Measurements from ENCODE around the gene HID1. TPM values are rescaled to one million over a fixed set of nuclear protein-coding genes. Genes with fewer than 3 reads are reported as not detected.
"Not testable (repeated sequence)": the region's sequence is repeated elsewhere in the genome, so short reads cannot be mapped to it uniquely, and the experiment has no call there.

The HID1 gene
- total and polyA plus RNA-seq, 8 donors: 32.1 to 75.8 (median 61.7) TPM

DNA sequence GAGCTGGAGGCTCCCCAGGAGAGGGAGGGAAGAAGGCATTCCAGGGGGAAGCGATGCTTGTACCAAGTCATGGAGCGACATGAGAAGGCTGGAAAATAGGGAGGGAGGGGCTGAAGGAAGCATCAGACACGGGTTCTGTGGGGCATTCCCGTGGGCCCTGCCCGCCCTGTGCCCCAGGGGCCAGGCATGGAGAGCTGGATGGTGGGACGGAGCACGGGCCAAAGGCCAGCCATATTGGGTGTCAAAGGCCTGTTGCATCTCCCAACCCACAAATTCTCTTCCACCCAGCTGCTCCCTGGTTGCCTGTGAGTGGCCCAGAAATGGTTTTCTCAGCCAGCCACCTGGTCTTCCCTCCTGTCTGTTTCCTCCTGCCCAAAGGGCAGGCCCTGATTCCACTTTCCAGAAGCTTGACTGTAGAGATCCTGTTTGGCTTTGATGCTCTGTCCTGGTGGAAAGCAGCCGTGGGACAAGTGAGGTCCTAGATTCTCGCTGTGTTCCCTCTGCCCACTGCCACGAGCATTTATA is 18.1 kb upstream of the HID1 start:
- no peak for ATAC-seq
- H3K9me3 ChIP-seq: no peaks in the 10 kb centered on the region
- intact Hi-C loops (cut with DNase I): no loop called here
- peak overlapping the region; percentile 23 to 26 for H3K27ac ChIP-seq
- H3K4me3 ChIP-seq: no peak overlapping the region
- TF ChIP-seq, protein P1, sequence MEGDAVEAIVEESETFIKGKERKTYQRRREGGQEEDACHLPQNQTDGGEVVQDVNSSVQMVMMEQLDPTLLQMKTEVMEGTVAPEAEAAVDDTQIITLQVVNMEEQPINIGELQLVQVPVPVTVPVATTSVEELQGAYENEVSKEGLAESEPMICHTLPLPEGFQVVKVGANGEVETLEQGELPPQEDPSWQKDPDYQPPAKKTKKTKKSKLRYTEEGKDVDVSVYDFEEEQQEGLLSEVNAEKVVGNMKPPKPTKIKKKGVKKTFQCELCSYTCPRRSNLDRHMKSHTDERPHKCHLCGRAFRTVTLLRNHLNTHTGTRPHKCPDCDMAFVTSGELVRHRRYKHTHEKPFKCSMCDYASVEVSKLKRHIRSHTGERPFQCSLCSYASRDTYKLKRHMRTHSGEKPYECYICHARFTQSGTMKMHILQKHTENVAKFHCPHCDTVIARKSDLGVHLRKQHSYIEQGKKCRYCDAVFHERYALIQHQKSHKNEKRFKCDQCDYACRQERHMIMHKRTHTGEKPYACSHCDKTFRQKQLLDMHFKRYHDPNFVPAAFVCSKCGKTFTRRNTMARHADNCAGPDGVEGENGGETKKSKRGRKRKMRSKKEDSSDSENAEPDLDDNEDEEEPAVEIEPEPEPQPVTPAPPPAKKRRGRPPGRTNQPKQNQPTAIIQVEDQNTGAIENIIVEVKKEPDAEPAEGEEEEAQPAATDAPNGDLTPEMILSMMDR (IDR thresholded peaks at IDR 0.05): no peak
- H3K4me1 ChIP-seq: peaks cover 4 to 36% of the 10 kb centered on the region in 2 donors
- H3K27me3 ChIP-seq: peaks cover 0 to 16% of the 10 kb centered on the region in 2 donors
- no peak for DNase-seq
- H3K36me3 ChIP-seq: no peaks in the 10 kb centered on the region

DNA sequence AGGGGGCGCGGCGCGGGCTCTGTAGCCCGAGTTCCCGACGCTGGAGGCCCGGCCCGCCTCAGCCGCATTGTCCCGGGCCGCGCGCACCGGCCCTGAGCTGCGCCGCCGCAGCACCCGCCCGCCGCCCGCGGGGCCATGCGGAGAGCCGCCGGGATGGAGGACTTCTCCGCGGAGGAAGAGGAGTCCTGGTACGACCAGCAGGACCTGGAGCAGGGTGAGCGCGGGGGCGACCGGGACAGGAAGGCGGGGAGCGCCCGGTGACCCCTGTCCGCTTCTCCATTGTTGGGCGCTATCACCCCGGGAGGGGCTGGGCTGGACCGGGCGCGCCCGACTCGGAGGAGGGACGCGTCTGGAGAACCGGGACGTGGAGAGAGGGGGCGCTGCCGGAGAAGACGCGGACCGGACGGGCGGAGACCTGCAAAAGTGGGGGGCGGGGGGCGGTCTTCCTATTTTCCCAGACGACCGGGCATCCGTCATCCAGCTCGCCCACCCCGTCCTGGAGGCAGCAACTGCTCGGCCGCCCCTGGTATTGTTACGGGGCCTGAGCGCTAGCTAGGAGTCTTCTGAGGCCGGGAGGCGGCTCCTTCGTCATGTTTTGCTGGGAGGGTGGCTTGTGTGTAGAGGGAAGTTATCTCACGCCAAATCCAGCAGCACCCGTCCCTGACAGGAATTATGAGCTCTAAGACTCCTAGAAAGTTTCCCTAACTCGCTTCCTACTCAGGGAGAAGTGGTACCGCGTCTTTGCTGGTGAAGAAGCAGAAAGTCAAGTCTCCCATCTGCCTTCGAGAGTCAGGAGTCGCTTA is 15.6 kb upstream of the HID1 start:
- Histone ChIP-seq H3K9me3 (no peaks in the 10 kb centered on the region), H3K27ac (peak overlapping the region; percentile 80 to 96), H3K4me1 (peaks cover 4 to 39% of the 10 kb centered on the region in 2 donors), H3K27me3 (peaks cover 0 to 19% of the 10 kb centered on the region in 2 donors), H3K36me3 (no peaks in the 10 kb centered on the region), H3K4me3 (peak overlapping the region; percentile 63 to 78)
- TF ChIP-seq, protein P1 (IDR thresholded peaks at IDR 0.05): peak in 1 of 2 donors; percentile 17
- intact Hi-C loops (cut with DNase I): no loop called here
- DNase-seq (peak; percentile 80 to 92 (median 87)), ATAC-seq (peak; percentile 76)

DNA sequence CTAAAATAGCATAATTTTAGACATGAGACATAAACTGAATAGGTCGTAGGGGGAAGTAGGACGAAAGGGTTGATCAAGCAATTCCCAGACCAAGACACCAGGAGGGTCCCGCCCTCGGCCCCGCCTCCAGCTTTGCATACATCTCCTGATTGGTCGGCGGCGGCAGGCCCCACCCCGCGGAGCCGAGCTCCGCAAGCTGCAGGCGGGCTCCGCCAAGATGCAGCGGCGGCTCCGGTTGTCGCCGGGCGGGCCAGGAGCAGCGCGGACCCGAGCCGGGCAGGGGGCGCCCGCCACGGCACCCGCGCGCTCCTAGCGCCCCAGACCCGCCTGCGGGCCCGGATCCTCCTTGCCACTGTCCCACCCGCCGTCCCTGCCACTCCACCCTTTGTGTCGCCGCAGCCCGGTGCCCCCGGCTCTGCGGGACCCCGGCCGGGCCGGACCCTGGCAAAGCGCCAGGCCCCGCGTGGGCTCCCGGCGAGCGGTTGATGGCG is 14.9 kb upstream of the HID1 start, which contains the start of gene CDR2L:
Gene CDR2L, plus strand, starts transcription at position 215 of the 491 bp plus-strand sequence. CDS start 412 bp downstream, outside the sequence.
- intact Hi-C loops (cut with DNase I): no loop called here
- Histone ChIP-seq H3K4me3 (peak within 1 kb of the TSS; percentile 63 to 78), H3K36me3 (no peaks in the 10 kb centered on the region), H3K9me3 (no peaks in the 10 kb centered on the region), H3K27me3 (peaks cover 0 to 26% of the 10 kb centered on the region in 2 donors), H3K4me1 (peaks cover 4 to 41% of the 10 kb centered on the region in 2 donors), H3K27ac (peak within 1 kb of the TSS; percentile 80 to 96)
- TF ChIP-seq, protein P1 (IDR thresholded peaks at IDR 0.05): no peak
- ATAC-seq: peak; percentile 91
- DNase-seq: peak; percentile 92 to 98 (median 96)

DNA sequence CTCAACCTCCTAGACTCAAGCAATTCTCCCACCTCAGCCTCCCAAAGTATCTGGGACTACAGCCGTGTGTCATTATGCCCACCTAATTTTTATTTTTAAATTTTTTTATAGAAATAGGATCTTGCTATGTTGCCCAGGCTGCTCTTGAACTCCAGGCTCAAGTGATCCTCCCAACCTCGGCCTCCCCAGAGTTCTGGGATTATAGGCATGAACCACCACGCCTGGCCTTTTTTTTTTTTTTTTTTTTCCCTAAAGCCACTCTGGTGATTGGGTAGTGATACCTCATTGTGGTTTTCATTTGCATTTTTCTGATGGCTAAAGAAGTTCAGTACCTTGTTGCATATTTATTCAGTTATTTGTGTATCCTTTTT is 13.6 kb upstream of the HID1 start:
- Histone ChIP-seq H3K4me1 (peaks cover 10 to 44% of the 10 kb centered on the region in 2 donors), H3K27ac (no peak overlapping the region), H3K27me3 (peaks cover 0 to 38% of the 10 kb centered on the region in 2 donors), H3K9me3 (no peaks in the 10 kb centered on the region), H3K36me3 (no peaks in the 10 kb centered on the region), H3K4me3 (no peak overlapping the region)
- intact Hi-C loops (cut with DNase I): no loop called here
- DNase-seq: no peak
- TF ChIP-seq, protein P1 (IDR thresholded peaks at IDR 0.05): no peak
- ATAC-seq: no peak

DNA sequence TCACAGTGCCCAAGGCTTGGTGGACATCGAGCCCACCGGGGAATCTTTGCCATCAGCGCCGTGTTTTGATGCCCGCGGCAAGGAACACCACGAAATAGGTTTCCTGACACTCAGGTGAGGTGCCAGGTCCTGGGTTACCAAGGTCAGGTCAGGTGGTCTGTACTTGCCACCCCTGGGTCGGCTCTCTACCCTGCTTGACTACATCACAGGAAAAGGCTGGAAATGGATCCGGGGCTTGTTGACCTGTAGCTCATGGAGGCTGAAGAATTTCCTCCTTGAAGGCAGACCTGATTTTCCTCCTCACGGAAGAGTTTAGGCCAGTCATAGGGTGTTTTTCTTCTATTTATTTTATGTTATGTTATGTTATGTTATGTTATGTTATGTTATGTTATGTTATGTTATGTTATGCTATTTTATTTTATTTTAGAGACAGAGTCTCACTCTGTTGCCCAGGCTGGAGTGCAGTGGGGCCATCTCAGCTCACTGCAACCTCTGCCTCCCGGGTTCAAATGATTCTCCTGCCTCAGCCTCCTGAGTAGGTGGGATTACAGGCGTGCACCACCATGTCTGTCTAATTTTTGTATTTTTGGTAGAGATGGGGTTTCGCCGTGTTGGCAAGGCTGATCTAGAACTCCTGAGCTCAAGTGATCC is 10.2 kb upstream of the HID1 start:
- H3K9me3 ChIP-seq; H3K36me3 ChIP-seq; intact Hi-C loops (cut with DNase I); DNase-seq: not testable (repeated sequence)
- peaks cover 0 to 35% of the 10 kb centered on the region in 2 donors for H3K27me3 ChIP-seq
- peak overlapping the region; percentile 83 to 87 for H3K27ac ChIP-seq
- H3K4me1 ChIP-seq: peaks cover 11 to 32% of the 10 kb centered on the region in 2 donors
- ATAC-seq: peak; percentile 11
- H3K4me3 ChIP-seq: peak overlapping the region; percentile 55 to 68

All from left lung (tissue), 10 donors.